ENCODE data around the gene MMAA. TPM values are rescaled to one million over a fixed set of nuclear protein-coding genes. Genes with fewer than 3 reads are reported as not detected.
"Not testable (repeated sequence)": the region's sequence is repeated elsewhere in the genome, so short reads cannot be mapped to it uniquely, and the experiment has no call there.

Gene MMAA
- polyA plus RNA-seq (ENCODE audit: insufficient read length), result 6.0 TPM

DNA sequence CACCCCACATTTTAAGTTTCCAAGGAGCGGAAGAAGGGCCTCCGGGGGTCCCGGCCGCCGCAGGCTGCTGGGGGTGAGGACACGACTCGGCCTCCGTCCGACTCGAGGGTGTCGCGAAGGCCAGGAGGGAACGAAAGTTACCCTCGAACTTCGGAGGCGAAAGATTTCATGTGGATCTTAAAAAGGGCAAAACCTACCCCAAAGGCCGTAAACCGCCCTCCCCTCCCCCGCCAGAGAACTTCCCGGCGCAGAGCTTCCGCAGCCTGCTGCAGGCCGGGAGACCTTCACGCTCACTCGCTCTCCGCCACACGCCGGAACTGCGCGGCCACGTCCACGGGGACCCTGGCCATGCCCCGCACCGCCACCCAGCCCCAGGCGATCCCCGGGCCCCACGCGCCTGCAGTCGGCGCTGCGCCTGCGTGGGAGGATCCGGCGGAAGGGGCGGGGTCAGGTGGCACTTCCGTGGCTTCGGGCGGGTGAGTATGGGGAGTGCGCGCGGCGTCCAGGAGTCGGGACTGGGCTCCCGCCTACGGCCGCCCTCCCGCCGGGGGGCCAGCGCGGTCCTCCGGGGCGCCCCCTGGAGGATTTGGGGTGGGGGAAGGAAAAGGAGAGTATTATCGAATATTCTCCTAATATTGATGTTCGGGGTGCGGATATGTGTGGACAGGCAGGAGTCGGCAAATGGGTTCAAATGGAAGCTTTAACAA lies at the start of gene MMAA:
Gene MMAA (plus strand): TSS at position 454 of the 707 bp plus-strand sequence. CDS start 19,755 bp downstream, outside the sequence.
- peak; percentile 73 for DNase-seq (ENCODE audit: low read depth)

DNA sequence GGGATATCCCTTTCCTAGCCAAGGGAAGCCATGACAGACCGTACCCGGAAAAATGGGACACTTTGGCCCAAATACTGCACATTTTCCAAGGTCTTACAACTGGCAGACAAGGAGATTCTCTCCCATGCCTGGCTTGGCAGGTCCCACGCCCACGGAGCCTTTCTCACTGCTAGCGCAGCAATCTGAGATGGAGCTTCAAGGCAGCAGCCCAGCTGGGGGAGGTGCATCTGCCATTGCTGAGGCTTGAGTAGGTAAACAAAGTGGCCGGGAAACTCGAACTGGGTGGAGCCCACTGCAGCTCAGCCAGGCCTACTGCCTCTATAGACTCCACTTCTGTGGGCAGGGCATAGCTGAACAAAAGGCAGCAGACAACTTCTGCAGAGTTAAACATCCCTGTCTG lies 44.6 kb upstream of the MMAA start:
- not testable (repeated sequence) for DNase-seq (ENCODE audit: low read depth)

DNA sequence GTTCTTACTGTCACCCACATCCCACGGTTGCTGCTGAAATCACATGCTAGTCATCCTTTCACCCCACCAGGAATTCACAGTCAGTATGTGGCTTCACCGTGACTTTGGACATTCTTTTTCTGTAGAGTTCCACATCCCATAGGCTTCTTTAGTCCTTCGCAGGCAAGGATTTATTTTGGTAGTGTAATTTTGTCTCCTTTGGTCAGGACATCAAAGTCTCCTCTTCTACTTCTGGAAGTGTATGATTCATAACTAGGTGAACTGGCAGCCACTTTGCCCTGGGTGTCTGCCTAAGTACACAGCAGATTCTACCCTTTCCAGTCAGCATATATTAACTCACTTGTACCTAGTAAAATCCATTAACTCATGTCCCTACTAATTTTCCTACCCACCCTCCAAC lies 38.3 kb upstream of the MMAA start:
- no peak for DNase-seq (ENCODE audit: low read depth)

DNA sequence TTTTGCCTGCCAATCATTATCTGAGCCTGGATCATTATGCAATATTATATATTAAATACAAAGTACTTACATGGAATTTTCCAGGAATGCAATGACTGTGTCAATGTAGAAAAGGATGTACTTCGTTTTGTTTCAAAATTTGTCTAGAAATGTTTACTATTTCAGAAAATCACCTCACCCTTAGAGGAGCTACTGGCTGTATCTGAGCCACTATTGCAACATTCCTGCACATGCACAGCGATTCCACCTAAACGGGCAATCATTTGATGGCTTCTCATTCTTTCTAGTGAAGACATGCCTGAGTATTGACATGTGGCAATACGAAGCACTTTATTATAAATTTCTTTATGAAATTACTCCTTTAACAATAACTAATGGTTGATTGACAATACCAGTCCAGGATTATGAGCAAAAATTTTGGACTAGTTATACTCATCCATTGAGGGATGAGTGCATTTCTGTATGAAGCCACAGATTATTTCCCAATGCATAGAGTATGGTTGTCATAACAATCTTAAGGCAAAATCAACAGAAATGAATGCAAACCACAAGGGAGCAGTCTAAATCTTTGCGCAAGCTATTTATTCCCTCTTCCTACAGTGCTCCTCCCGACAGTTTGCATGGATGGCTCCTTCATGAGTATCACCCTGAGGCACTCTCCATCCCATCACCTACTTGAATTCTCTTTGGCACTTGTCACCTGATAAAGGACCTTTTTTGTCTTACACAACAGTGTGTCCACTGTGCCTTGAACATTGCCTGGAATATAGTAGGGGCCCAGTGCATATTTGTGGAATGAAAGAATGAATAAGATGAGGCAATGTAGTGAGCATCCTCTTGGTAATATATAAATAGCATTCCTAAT lies 35.8 kb upstream of the MMAA start:
- DNase-seq (ENCODE audit: low read depth), result no peak

DNA sequence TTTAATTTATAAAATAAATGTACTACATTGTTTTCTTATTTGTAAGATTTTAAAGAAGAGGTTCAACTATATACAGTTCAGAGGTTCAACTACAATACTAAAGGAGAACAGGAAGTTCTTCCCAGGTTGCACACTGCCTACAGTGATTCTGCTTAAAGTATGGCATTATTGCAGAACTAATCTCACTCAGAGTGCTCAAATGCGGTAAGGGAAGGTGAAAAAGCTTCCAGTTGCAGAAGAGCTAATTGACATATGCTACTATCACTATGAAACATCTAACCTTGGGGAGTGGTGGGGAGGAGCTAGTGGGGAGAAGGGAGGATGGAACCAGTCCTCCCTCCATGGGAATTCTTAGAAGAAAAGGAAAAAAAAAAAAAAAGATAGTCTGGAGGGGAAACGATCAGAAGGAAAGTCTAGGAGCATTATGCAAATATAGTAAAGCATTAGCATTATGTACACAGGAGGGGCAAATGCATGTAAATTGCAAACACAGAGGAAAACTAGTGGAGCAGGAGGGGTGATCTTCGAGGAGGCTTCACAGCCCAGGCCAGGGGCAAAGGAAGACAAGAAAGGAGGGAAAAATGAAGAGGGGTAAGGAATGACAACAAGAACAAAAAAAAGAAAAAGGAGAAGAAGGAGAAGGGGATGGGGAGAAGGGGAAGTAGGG lies 32.0 kb upstream of the MMAA start:
- DNase-seq (ENCODE audit: low read depth), result no peak

DNA sequence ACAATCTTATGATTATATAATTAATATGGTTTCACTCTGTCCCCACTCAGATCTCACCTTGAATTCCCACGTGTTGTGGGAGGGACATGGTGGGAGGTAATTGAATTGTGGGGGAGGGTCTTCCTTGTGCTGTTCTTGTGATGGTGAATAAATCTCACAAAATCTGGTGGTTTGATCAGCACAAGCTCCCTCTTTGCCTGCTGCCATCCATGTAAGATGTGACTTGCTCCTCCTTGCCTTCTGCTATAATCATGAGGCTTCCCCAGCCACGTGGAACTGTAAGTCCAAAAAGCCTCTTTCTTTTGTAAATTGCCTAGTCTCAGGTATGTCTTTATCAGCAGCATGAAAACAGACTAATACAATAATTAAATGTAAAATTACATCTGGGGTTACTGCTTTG lies 29.8 kb upstream of the MMAA start:
- DNase-seq (ENCODE audit: low read depth), result not testable (repeated sequence)

DNA sequence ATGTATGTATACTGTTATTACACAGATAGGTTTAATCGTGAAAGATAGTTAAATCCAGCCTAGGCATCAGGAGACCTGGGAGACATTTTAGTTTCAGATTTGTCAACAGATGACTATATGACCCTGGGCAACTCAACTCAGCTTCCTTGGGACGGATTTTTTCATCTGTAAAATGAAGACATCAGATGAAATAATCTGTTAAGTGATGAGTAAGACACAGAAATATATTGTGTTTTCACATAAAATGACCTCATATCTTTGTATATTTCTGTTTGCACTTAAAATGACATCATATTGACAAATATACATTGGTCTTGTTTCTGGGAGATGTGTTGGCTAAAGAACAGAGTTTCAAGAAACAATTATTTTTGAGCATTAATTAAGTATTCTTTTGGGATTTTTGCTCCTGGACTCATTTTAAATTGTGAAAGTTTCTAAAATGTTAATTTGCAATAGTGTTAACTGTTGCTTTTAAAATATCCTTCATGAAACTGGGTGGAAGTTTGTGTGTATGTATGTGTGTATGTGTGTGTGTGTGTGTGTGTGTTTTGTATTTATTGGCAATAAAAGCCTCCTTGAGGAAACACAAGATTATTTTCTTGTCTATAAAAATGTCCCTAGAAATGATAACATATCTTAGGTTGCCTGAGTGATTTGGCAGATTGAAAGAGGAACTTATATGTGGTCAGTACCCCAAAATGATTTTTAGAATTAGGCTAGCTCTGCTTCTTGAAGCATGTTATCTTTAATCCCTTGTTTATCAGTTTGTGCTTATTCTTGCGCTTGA lies 29.1 kb upstream of the MMAA start:
- no peak for DNase-seq (ENCODE audit: low read depth)

DNA sequence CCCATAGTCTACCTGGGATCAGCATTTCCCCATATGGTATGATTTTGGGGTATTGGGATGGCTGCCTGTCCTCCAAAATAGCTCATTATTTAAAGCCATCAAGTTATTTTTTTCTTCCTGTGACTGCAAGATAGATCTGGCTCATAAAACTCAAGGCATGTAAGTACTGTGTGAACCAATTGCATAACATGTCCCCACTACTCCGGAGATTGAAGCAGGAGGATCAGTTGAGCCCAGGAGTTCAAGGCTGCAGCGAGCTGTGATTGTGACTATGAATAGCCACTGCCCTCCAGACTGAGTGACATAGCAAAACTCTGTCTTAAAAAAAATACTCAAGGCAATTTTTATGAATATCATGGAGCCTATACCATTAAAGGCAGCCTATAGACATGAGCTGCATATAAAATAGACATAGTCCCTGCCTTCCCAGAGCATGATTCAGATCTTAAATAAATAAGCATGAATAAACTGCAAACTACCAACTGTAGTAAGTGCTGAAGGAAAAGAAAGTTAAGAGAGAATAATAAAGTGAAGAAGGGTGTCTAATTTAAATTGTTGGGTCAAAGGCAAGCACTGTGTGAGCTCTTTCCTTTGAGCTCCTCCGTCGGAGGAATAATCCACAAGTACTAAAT lies 16.9 kb upstream of the MMAA start:
- DNase-seq (ENCODE audit: low read depth), result no peak

DNA sequence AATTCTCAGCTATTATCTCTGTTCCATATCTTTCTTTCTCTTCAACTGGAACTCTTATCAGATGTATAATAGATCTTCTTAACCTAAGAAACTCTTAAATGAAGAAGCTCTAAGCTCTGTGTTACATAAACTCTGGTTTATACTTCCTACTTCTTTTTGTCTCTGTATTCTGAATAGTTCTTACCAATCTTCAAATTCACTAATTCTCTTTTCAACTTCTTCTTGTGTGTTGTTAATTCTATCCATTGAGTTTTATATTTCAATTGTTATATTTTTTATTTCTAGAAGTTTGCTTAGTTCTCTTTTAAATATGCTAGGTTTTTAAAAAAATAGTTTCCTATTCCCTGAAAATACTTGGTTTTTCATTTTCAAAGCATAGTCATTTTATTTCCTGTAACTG lies 13.2 kb upstream of the MMAA start:
- no peak for DNase-seq (ENCODE audit: low read depth)

DNA sequence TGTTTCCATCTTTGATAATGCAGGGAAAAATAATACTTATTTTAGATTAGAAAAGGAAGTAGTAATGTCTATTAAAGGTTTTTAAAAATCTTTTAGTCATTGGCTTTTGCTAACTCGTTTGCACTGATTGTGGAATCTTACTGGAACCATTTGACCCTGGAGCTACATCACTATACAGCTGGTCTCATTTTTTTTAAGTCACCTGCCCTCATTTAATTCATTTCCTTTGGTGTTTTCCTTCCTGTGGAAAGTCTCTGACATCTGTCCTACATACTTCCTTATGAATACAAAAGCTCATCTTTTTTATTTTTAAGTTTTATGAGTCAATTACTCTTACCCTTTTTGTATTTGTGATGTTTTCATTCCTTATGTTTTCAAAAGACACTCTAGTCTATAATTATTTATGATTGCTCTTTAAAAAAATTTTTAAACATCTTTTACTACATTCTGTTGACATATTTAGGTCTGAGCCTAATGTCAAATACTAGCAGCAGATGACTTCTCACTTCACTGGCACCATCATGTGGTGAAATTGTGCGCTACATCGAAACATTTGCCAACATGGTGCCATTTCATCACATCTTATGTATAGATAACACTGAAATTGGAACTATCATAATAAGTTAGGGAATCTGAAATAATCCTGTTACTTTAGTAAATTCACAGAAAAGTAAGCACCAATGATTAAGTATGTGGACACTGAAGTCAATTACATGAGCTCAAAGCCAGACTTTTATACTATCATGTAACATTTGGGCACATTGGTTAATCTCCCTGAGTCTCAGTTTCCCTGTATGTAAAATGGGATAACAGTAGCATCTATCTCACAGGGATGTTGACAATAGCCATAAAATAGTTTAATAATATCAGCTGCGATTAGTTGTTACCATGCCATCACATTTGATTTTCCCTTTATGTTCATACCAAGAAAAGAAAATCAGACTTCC lies 9.4 kb upstream of the MMAA start:
- DNase-seq (ENCODE audit: low read depth), result peak; percentile 60

DNA sequence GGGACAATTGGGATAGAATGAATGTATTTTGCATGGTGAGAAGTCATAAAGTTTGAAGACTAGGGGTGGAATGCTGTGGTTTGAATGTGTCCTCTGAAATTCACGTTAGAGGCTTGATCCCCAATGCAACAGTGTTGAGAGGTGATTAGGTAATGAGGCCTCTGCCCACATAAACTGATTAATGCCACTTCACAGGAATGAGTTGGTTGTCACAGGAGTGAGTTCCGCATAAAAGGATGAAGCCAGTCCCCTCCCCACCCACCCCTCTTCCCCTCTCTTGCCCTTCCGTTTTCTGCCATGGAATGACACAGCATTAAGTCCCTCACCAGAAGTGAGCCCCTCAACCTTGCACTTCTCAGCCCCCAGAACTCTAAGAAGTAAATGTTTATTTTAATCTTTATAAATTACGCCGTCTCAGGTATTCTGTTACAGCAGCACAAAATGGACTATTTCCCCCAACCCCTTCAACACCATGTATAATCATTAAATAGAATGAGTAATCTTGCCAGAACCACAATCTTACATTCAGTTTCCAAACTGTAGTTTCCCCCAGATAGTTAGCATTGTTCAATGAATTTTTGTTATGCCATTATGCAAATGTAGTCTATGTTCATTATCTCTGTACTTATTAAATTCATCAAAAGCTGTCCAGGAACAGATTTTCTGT lies 5.5 kb upstream of the MMAA start:
- DNase-seq (ENCODE audit: low read depth), result no peak

DNA sequence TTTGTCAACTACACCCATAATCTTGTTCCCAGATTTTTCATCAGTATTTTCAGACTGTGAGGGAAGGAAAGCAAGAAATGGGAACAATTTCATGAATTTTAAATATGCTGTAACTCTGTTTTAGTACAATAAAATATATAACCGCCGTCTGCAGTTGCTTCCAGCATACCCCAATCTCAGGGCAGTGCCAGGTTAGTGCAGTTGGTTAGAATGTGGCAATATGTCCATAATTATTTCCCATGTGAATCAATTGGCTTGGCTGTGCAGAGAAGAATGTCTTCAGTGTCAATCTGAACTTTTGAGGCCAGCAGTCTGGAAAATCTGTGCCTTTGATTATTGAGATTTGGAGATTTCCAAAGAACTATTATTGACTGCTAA lies 5.0 kb upstream of the MMAA start:
- no peak for DNase-seq (ENCODE audit: low read depth)

DNA sequence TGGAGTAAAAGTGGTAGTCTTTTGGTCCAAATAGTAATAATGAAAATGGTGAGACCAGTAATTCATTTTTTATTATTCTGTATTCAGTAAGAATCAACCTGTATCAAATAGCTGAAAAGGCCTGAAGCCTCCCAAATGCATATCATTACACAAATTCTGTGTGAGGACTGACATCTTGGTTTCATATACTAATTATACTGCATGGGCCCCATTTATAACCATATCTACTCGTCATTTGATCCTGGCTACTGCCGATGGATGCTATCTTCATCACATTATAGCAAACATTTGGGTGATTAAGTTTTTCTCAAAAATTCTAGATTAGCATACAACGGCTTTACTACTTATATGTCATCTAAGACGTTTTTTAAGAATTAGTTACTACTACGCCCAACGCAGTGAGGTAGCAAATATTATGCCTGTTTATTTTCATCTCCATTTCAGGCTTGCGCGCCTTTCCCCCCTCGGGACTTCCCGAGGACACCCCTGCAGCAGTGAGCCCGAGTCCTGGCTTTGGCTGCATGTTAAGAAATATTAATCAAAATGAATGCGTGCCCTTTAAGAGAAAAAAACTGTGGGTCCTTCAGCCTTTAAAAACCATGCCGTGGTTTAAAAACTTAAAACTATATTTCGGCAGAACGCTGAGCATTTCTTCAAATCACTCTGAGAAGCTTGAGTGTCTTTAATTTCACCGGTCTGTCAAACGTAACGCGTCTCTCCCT lies 814 bp upstream of the MMAA start:
- no peak for DNase-seq (ENCODE audit: low read depth)

DNA sequence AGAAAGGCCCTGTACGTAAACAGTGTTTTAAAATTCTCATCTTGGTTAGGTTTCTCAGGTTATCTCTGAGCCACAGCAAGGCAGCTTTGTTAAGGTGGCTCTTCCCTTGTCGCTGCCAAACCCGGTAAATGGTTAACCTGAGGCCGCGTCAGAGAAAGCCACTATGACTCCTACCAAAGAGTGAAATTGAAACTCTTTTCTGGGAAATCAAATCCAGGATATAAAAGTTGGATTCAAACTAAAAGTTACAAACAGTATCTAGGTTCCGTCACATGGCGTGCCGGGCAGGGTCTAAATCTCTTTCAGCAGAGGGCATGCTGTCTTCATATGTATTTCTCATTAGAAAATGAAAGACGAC lies 433 bp downstream of the MMAA start:
- DNase-seq (ENCODE audit: low read depth), result peak; percentile 43

DNA sequence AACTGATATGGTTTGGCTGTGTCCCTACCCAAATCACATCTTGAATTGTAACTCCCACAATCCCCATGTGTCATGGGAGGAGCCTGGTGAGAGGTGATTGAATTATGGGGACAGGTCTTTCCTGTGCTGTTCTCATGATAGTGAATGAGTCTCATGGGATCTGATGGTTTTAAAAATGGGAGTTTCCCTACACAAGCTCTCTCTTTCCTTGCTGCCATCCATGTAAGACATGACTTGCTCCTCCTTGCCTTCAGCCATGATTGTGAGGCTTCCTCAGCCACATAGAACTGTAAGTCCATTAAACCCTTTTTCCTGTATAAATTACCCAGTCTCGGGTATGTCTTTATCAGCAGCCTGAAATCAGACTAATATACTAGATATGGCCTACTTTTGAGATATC lies 2.9 kb downstream of the MMAA start:
- DNase-seq (ENCODE audit: low read depth), result not testable (repeated sequence)

DNA sequence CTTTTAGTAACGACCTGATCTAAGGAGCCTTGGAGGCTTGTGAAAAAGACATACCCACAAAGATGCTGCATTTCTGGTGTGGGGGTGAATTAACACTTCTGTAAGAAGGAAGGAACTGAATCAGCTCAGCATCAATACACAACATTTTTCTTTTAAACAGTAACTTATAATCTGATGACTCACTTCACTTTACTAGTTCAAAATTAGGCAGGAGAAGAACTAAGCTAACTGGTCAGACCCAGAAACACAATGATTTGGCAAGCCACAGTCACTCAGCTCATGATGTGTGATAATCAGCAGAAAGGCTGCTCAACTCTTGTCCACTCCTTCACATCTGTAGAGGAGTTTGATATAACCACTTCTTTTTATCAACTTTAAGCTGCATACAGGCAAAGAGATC lies 4.6 kb downstream of the MMAA start:
- no peak for DNase-seq (ENCODE audit: low read depth)

DNA sequence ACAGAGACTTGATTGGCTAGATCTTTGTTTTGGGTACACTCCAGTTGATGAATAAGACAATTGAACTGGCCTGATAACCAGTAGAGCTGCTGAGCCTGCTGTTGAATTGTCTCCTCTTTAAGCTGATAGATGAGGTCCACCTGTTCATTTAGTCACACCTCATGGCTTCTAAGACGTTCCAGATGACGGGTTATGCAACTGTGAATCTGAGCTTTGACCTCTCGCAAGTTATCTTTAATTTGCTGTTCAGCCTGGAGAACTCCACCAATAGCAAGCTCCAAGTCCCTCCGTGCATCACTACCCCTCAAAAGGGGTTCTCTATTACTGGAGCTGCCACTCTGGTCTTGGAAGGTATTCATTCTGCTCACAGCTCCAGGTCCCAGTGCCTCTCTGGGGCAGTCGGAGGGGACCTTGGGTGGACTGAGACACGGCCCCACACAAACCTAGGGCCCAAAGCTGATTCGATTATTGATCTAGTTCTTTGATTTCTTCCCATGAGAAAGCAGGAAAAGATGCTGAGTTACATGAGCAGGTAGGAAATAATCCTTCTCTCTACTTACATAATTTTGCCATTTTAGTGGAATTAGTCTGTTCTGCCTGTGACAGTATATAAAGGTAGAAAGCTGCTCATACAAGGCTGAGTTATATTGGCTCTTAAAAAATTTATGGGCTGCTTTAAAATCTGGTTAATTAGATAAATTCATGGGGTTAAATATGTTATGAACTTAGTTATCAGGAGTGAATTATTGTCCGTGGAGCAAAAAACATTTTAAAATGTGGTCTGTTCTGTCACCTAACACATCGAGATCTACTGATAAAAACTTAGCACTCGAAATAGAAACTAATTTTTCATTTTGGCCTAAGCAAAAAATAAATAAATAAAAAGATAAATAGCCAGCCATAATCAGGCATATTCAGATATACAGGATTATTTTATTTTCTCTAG lies 6.8 kb downstream of the MMAA start:
- DNase-seq (ENCODE audit: low read depth), result no peak

DNA sequence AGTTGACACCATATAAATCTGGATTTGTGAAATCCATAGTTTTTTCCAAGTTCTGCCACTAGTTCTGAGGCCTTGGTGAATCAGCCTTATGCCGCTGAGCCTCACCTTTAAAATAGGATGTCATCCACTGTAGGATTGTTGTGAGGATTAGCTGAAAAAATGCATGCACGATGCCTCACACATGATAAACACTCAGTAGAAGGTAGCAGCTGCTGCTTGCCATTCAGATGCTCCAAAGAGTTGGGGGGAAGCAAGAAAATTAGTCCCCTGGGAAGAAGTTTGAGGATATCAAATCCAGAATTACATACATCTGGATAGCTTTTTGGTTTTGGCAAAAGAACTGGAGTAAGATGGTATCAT lies 7.4 kb downstream of the MMAA start:
- DNase-seq (ENCODE audit: low read depth), result no peak

All from forelimb muscle (tissue), 1 donor.